ENCODE results near the gene DNASE1L2. TPM values are rescaled to one million over a fixed set of nuclear protein-coding genes. Genes with fewer than 3 reads are reported as not detected.
A peak's percentile ranks its signal among the peaks of the same experiment; 100 is the strongest.

The DNASE1L2 gene
- total and polyA plus RNA-seq, 10 of the 15 experiments (the other 5 are each of a cell fraction or from before 2014, with no cell fraction given): 0.06 to 1.5 (median 0.29) TPM

DNA sequence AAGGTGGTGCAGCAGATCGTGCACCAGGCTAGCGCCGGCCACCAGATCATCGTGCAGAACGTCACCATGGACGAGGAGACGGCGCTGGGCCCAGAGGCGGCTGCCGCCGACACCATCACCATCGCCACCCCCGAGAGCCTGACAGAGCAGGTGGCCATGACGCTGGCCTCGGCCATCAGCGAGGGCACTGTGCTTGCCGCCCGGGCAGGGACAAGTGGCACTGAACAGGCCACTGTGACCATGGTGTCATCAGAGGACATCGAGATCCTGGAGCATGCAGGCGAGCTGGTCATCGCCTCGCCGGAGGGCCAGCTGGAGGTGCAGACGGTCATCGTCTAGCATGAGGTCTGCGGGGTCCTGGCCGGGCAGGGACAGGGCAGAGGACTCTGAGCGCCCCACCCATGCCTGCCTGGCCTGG lies 1.0 kb upstream of the DNASE1L2 start:
- H3K9me3 ChIP-seq (replicated peaks; ENCODE audit: control insufficient read depth, insufficient read depth, low read length): no peaks in the 10 kb centered on the region
- no TSS peak for BruUV-seq (replicated peaks)
- POLR2A ChIA-PET: no interaction called here
- no peaks in the 10 kb centered on the region for H3K4me1 ChIP-seq (ENCODE audit: control insufficient read depth, insufficient read depth, low read length)
- H3K27ac ChIP-seq (ENCODE audit: control insufficient read depth, insufficient read depth): no peak overlapping the region
- TF ChIP-seq ESRRA (IDR thresholded peaks at IDR 0.05; ENCODE audit: low read length) (no peak), POLR2A (IDR thresholded peaks at IDR 0.05; ENCODE audit: low read depth, low read length) (peak; percentile 10; the same call in 1 of the 2 replicates)
- no peak overlapping the region for H2AFZ ChIP-seq (ENCODE audit: control insufficient read depth, low read depth, low read length)
- no peaks in the 10 kb centered on the region for H4K20me1 ChIP-seq (ENCODE audit: control insufficient read depth, insufficient read depth)
- CTCF ChIA-PET: no interaction called here
- no peak overlapping the region for H3K9ac ChIP-seq (ENCODE audit: control insufficient read depth, insufficient read depth, low read length)
- H3K27me3 ChIP-seq (replicated peaks in 1 of 2; ENCODE audit: control insufficient read depth in 2 of 2, insufficient read depth in 2 of 2, low read length in 1 of 2): no peaks in the 10 kb centered on the region
- no peak overlapping the region for H3K4me3 ChIP-seq
- no peaks in the 10 kb centered on the region for H3K79me2 ChIP-seq (ENCODE audit: control insufficient read depth, insufficient read depth, low read length)
- peaks cover 0 to 33% of the 10 kb centered on the region in 2 experiments; a peak in 3 of 4 replicates for H3K36me3 ChIP-seq (ENCODE audit: control insufficient read depth in 2 of 2, insufficient read depth in 2 of 2, low read length in 1 of 2)
- in situ Hi-C loops (cut with MboI): no loop called here
- RAD21 ChIA-PET (ENCODE audit: unreplicated experiment): no interaction called here
- SMC1A ChIA-PET (ENCODE audit: uncharacterized antibody, unreplicated experiment): no interaction called here
- WGBS (ENCODE audit: insufficient coverage, insufficient replicate concordance, low lambda C conversion rate, missing lambda C conversion rate): 97% methylated on average over 26 of the region's 28 CpGs
- H3K4me2 ChIP-seq (ENCODE audit: control insufficient read depth, insufficient read depth): no peak overlapping the region
- DNase-seq (ENCODE audit: low read depth, low spot score) (no peak), FAIRE-seq (no peak), ATAC-seq (no peak)
- intact Hi-C loops (cut with micrococcal nuclease; ENCODE audit: unreplicated experiment): no loop called here

DNA sequence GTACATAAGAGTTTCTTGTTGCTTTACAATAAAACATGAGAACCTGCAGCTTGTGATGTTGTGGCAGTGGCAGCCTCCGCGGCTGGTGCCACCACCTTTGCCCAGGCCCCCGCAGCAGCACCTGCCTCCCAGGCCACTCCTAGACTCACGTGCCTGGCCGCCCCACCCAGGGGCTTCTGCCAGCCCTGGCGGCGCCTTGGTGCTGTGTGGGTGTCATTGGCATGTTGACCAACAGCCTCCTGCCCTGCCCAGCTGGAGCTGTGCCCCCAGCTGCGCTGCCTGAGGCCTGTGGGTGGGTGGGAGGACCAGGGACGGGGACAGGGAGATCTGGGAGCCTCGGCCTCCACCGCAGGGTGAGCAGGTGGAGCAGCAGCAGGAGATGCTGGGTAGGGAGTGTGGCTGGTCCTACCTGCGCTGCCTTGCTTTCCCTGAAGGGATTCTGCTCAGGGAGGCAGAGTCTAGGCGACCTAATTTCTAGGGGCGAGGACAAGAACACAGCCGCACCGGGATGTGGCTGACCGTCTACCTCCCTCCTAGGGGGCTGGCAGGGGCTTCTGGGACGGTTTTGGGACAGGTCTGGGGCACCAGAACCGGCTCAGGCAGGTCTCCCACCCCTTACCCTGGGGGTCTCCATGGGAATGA lies 428 bp upstream of the DNASE1L2 start:
- no TSS peak for BruUV-seq (replicated peaks)

More for the DNA sequence above, 428 bp upstream of the DNASE1L2 start:
- no peak for DNase-seq (ENCODE audit: low read depth, low spot score)
- in situ Hi-C loops (cut with MboI) (no loop called here), intact Hi-C loops (cut with micrococcal nuclease; ENCODE audit: unreplicated experiment) (no loop called here)
- Histone ChIP-seq H3K4me2 (ENCODE audit: control insufficient read depth, insufficient read depth) (no peak overlapping the region), H3K36me3 (ENCODE audit: control insufficient read depth in 2 of 2, insufficient read depth in 2 of 2, low read length in 1 of 2) (peaks cover 0 to 31% of the 10 kb centered on the region in 2 experiments; a peak in 3 of 4 replicates), H3K4me3 (no peak overlapping the region), H3K9ac (ENCODE audit: control insufficient read depth, insufficient read depth, low read length) (no peak overlapping the region), H2AFZ (ENCODE audit: control insufficient read depth, low read depth, low read length) (no peak overlapping the region), H3K4me1 (ENCODE audit: control insufficient read depth, insufficient read depth, low read length) (no peaks in the 10 kb centered on the region), H4K20me1 (ENCODE audit: control insufficient read depth, insufficient read depth) (no peaks in the 10 kb centered on the region), H3K79me2 (ENCODE audit: control insufficient read depth, insufficient read depth, low read length) (no peaks in the 10 kb centered on the region), H3K9me3 (replicated peaks; ENCODE audit: control insufficient read depth, insufficient read depth, low read length) (no peaks in the 10 kb centered on the region), H3K27me3 (replicated peaks in 1 of 2; ENCODE audit: control insufficient read depth in 2 of 2, insufficient read depth in 2 of 2, low read length in 1 of 2) (no peaks in the 10 kb centered on the region), H3K27ac (ENCODE audit: control insufficient read depth, insufficient read depth) (no peak overlapping the region)
- POLR2A ChIA-PET: no interaction called here
- CTCF ChIA-PET: no interaction called here
- FAIRE-seq: no peak
- SMC1A ChIA-PET (ENCODE audit: uncharacterized antibody, unreplicated experiment): no interaction called here
- 0 out of 2 replicates have a peak, but pooled peaks have one; percentile 2 for TF ChIP-seq POLR2A (IDR thresholded peaks at IDR 0.05; ENCODE audit: low read depth, low read length)
- no peak for TF ChIP-seq SUZ12 (IDR thresholded peaks at IDR 0.05; ENCODE audit: unreplicated experiment)
- no peak for ATAC-seq
- RAD21 ChIA-PET (ENCODE audit: unreplicated experiment): no interaction called here
- WGBS (ENCODE audit: insufficient coverage, insufficient replicate concordance, low lambda C conversion rate, missing lambda C conversion rate): 92% methylated on average over 16 of the region's 19 CpGs

Measured in GM12878 (cell line).